ENCODE measurements around the gene AKR1C8.
"Not testable (repeated sequence)": the region's sequence is repeated elsewhere in the genome, so short reads cannot be mapped to it uniquely, and the experiment has no call there.

The AKR1C8 gene

GRCh38 chr10:5184987-5185775 is at the start of gene AKR1C8:
AKR1C8 (minus strand) TSS chr10:5185150; CDS start chr10:5185104, 46 bp downstream.
- DNase-seq = no peak

- no peak for DNase-seq
Observed at GRCh38 chr10:5234106-5234860, 49.3 kb upstream of the AKR1C8 start.

- DNase-seq = no peak
Observed at GRCh38 chr10:5233324-5233723, 48.4 kb upstream of the AKR1C8 start.

GRCh38 chr10:5229019-5229418 is 44.1 kb upstream of the AKR1C8 start:
- DNase-seq = no peak

GRCh38 chr10:5222942-5223341 is 38.0 kb upstream of the AKR1C8 start:
- not testable (repeated sequence) for DNase-seq

GRCh38 chr10:5219262-5219661 is 34.3 kb upstream of the AKR1C8 start:
- no peak for DNase-seq

- no peak for DNase-seq
Observed at GRCh38 chr10:5216801-5217200, 31.9 kb upstream of the AKR1C8 start.

GRCh38 chr10:5211696-5212536 is 27.0 kb upstream of the AKR1C8 start:
- no peak for DNase-seq

GRCh38 chr10:5210261-5210660 is 25.3 kb upstream of the AKR1C8 start:
- not testable (repeated sequence) for DNase-seq

GRCh38 chr10:5209776-5210175 is 24.8 kb upstream of the AKR1C8 start:
- DNase-seq = not testable (repeated sequence)

GRCh38 chr10:5206799-5207198 is 21.8 kb upstream of the AKR1C8 start:
- DNase-seq = no peak

- no peak for DNase-seq
Observed at GRCh38 chr10:5199398-5199797, 14.4 kb upstream of the AKR1C8 start.

GRCh38 chr10:5198386-5198785 is 13.4 kb upstream of the AKR1C8 start:
- DNase-seq = no peak

GRCh38 chr10:5196702-5197113 is 11.8 kb upstream of the AKR1C8 start, which contains the start of gene AKR1C4:
AKR1C4 (plus strand) TSS chr10:5196837; CDS start chr10:5196868, 31 bp downstream.
- no peak for DNase-seq

- DNase-seq = no peak
Observed at GRCh38 chr10:5195727-5196374, 10.9 kb upstream of the AKR1C8 start.

GRCh38 chr10:5194431-5194830 is 9.5 kb upstream of the AKR1C8 start:
- DNase-seq = no peak

- no peak for DNase-seq
Observed at GRCh38 chr10:5188358-5188757, 3.4 kb upstream of the AKR1C8 start.

GRCh38 chr10:5187867-5188266 is 2.9 kb upstream of the AKR1C8 start:
- no peak for DNase-seq

- no peak for DNase-seq
Observed at GRCh38 chr10:5183923-5184322, 1.0 kb downstream of the AKR1C8 start.

GRCh38 chr10:5180503-5180902 is 4.4 kb downstream of the AKR1C8 start:
- DNase-seq = not testable (repeated sequence)

GRCh38 chr10:5175581-5175980 is 9.4 kb downstream of the AKR1C8 start:
- not testable (repeated sequence) for DNase-seq

GRCh38 chr10:5168897-5169420 is 16.0 kb downstream of the AKR1C8 start:
- no peak for DNase-seq
